Vagina (tissue), 2 donors: ENCODE measurements around the gene TNRC6B.
A peak's percentile ranks its signal among the peaks of the same experiment; 100 is the strongest.

Experiments
- CTCF ChIP-seq, 3 experiments: fragments of 450-650 bp in 2 of 3; fragments of 200-600 bp in 1 of 3; sonication (generic) in 1 of 3; IDR thresholded peaks; one replicate each; pipeline ENCODE4 v1.5.1; 2017 to 2019; ENCODE audit warnings: antibody characterized with exemption in 3 of 3, mild to moderate bottlenecking in 2 of 3, moderate library complexity in 2 of 3
- POLR2AphosphoS5 ChIP-seq, 2 donors: sonication (generic); formaldehyde crosslinking; IDR thresholded peaks; one replicate each; pipeline ENCODE4 v1.9.0; 2017; ENCODE audit warnings: antibody characterized with exemption in 2 of 2, mild to moderate bottlenecking in 2 of 2, low read depth in 1 of 2; ENCODE audit not compliant: insufficient read depth in 1 of 2

GRCh38 chr22:40258501-40258915, 80.8 kb downstream of the TNRC6B start:
- no peak for TF ChIP-seq CTCF (IDR thresholded peaks at IDR 0.05)
- TF ChIP-seq POLR2AphosphoS5 (IDR thresholded peaks at IDR 0.05; ENCODE audit: insufficient read depth in 1 of 2, low read depth in 1 of 2): peak in 1 of 2 donors; percentile 86
